GM15510 (cell line): Measurements from ENCODE around the gene FER.

Source experiments
- POLR2A ChIP-seq: IDR thresholded peaks from 3 replicates; pipeline ENCODE4 v1.6.1; 2011; ENCODE audit warnings: borderline replicate concordance; ENCODE audit not compliant: insufficient read length; ENCODE audit errors: extremely low read depth

The FER gene

DNA sequence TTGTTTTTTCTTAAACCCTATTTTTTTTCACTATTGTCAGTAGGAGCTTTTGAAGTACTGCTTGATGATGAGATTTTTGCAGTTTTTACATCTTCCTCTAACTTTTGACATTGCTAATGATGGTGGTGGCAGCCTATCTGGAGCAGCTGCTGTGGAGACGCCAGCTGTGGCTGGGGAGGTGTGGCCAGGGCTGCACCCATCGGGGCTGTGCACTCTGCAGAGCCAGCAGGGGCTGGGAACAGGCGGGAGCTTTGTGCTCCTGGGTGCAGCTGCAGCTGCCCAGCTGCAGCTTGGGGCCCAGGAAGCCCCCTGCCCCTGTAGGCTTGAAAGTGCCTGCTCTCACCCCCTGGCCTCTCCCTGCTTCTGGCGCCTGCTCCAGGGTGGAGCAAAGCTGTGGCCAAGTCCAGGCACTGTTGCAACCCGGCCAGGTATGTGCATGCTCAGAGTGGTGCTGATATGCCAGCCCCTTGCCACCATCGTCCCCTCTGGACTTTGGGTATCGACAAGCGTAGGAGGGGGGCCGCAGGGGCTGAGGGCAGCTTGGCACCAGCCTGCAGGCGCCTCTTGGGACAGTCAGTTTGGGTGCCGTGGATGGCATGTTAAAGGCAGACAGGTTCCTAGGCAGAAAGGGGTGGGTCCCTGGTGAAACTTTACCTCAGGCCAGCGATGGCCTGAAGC lies 39.2 kb downstream of the FER start:
- TF ChIP-seq POLR2A: no peak

DNA sequence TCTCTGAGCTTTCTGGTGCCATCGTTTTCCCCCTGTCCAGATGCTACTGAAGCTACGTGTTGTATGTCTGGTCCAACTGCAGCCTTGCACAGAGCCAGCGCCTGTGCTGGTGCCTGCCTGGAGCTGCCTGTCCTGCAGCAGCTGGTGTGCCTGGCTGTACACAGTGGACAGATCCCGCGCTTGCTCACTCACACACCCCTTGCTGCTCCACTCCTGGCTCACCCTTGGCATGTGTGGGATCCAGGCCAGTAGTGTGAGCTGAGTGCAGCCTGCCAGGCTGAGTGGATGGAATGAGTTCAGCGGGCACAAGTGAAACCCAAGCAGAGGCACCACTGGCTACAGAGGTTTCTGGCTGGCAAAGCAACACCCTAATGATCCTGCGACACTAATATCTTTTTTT lies 40.4 kb downstream of the FER start:
- no peak for TF ChIP-seq POLR2A

DNA sequence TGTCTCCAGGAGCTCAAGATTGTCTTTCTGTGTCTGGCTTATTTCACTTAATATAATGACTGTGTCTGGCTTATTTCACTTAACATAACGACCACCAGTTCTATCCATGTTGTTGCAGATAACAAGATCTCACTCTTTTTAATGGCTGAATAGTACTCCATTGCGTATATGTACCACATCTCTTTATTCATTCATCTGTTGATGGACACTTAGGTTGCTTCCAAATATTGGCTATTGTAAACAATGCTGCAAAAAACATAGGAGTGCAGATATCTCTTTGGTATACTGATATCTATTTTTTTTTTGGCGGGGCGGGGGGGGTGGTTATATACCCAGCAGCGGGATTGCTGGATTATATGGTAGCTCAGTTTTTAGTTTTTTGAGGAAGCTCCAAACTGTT lies 45.5 kb downstream of the FER start:
- TF ChIP-seq POLR2A: no peak

DNA sequence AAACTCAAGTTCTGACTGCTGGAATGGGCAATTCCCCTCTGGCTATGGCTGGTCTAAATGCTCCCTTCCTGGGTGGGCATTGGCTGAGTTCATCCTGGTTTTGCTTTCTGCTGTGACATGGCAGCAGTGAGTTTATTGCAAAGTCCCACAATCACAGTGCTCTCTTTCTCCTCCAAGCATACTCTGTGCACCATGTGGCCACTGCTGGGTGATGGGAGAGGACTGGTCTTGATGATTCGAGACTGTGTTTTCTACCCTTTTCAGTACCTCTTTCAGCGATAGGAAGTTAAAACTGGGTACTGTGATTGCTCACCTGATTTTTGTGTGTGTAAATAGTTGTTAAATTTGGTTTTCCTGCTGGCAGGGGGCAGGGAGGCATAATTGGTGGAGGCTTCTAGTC lies 49.7 kb downstream of the FER start:
- no peak for TF ChIP-seq POLR2A

DNA sequence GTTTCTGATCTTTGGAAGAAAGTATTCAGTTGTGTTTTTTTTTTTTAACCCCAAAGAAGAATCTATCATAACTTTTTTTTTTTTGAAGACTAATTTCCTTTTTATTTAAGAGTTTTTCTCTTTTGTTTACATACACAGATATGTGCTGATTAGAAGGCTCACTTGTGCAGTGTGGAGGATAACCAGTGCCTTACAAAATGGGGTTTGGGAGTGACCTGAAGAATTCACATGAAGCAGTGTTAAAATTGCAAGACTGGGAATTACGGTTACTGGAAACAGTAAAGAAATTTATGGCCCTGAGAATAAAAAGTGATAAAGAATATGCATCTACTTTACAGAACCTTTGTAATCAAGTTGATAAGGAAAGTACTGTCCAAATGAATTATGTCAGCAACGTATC lies 50.3 kb downstream of the FER start:
- TF ChIP-seq POLR2A: no peak

DNA sequence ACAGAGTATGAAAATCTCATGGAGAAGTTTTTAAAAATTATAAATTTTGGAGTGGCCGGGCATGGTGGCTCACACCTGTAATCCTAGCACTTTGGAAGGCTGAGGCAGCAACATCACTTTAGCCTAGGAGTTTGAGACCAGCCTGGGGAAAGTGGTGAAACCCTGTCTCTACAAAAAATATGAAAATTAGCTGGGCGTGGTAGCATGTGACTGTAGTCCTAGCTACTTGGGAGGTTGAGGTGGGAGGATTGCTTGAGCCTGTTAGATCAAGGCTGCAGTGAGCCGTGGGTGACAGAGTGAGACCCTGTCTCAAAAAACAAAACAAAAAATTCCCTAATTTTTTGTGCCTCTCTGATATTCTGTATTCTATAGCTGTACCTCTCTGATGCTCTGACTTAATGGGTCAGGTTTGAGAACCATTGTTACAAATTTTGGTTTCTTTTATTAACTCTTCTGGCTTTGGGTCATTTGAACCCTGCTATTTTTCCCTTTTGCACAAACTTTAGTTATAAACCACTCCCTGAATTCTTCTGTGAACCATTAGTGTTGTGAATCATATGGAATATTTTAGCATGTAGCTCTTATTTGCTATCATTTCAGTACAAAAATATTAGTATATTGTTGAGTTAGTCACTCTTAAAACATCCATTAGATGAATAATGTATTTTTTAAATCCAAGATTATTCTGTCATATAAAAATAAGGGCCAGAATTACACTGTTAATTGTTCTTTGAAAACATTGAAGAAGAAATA lies 51.0 kb downstream of the FER start:
- TF ChIP-seq POLR2A: no peak

DNA sequence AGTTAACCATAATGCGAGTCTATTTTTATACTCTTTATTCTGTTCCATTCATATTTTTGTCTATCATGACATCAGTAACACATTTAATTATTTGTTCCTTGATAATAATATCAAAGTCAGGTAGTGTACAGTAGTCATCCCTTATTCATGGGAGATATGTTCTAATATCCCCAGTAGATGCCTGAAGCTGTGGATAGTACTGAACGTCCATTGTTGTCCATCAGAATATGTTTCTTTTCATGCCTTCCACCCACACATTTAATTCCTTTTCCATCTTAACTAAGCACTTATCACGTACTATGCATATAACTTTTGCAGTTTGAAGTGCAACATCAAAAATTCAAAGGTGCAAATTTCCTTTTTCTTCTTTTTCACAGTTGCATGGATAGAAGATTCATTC lies 53.6 kb downstream of the FER start:
- no peak for TF ChIP-seq POLR2A

DNA sequence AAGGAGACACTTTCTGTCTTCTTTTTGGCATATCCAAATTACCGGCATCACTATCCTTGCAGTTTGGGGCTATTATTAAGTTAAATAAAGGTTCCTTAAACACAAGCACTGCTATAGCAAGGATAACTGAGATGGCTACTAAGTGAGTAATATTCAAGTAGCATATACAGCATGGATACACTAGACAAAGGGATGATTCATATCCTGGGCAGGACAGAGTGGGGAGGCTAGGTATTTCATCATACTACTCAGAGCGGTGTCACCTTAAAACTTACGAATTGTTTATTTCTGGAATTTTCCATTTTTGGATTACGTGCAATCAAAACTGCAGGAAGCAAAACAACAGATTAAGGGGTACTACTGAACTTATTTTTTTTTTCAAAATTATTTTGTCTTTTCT lies 54.1 kb downstream of the FER start:
- TF ChIP-seq POLR2A: no peak

DNA sequence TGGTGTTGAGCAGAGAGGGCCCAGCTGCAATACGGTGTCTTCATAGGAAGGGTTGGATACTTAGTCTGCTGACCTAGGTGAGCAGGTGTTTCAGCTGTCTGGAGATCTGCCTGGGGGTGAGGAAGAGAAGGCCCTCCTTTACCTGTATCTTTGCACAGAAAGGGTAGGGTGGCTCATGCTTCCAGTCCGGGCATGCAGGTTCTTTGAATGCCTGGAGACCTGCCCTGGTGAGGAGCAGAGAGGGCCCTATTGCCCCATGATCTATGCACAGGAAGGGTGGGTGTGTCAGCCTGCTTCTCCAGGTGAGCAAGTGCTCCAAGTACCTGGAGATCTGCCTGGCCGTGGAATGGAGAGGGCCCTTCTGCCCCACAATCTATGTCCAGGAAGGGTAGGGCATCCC lies 63.0 kb downstream of the FER start:
- TF ChIP-seq POLR2A: no peak

DNA sequence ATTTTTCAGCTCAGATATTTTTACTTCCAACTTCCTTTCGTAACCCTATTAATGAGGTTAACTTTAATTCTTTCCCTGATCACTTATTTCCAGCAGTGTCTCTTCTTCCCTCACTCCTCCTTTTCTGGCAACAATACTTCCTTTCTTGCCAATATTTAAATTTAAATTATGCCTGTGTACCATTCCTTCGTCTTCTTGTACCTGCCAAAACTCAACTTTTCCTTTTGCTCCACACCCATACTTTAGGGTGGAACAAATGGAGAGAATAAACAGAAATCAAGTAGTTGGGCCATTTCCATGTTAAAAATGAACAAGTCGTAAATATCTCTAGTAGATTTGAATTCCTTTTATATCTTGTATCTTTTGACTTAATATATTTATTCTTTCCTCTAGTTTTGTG lies 66.0 kb downstream of the FER start:
- no peak for TF ChIP-seq POLR2A

DNA sequence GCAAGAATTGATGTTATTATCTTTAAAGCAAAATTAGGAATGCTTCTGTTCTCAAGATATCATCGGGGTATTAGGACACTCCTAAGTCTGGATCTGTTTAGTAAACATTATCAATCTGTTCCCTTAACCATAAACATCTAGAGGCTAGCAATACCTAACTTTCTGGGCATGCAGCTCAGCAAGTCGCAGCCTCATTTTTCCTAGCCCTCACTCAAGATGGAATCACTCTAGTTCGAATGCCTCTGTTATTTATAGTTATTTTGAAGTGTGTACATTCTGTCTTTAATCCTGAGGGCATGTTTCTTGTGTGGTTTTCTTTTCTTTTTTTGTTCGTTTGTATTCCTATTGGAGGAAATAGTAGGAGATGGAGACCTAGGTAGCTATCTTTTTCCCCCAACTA lies 66.9 kb downstream of the FER start:
- TF ChIP-seq POLR2A: no peak

DNA sequence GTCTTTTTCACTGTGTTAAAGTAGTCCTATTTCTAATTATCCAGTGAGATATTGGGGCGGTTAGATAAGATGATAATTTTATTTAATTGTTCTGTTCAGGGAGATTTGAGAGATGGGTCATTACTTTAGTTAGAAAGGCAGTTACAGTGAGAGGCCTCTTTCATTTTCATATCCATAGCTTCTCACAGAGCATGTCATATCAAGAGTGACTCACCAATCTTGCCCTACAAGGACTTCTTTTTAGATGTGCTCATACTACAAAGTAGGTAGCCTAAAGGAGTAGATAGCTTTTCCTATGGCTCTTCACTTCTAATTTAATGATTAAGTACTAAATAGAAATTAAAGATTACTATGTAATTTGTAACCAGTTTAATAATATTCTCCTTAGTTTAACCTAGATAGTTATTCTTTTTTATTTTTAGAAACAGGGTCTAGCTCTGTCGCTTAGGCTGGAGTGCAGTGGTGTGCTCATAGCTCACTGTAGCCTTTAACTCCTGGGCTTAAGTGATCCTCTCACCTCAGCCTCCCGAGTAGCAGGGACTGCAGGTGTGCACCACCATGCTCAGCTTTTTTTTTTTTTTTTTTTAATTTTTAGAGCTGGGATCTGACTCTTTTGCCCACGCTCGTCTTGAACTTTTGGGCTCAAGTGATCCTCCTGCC lies 71.0 kb downstream of the FER start:
- TF ChIP-seq POLR2A: no peak

DNA sequence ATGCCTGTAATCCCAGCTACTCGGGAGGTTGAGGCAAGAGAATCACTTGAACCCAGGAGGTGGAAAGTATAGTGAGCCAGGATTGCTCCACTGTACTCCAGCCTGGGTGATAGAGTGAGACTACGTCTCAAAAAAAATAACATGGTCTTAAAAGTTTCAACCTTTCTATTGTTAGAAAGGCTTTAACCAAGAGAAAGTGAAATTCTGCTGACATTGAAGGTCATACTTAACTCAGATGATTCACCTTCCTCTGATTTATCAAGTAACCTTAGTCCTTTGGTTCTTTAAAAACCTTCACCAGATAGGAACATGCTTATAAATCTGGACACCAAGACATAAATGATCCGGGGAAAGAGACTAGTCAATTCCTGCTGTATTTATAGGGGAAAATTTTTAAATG lies 73.3 kb downstream of the FER start:
- TF ChIP-seq POLR2A: no peak

DNA sequence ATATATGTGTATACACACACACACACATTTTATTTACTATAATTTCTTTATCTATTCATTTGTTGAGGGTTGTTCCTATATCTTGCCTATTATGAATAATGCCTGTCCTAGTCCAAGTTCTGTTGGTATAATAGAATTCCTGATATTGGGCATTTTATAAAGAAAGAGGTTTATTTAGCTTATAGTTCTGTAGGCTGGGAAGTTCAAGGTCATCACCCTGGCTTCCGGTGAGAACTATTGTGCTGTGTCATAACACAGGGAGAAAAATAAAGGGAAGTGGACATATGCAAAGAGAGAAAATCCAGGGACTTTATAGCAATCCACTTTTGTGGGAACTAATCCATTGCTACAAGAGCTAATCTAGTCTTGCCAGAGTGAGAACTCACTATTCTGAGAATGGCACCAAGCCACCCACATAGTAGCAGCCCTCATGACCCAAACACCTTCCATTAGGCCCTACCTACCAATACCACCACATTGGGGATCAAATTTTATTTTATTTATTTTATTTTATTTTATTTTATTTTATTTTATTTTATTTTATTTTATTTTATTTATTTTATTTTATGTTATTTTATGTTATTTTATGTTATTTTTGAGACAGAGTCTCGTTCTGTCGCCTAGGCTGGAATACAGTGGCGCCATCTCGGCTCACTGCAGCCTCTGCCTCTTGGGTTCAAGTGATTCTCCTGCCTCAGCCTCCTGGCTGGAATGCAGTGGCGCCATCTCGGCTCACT lies 74.7 kb downstream of the FER start:
- TF ChIP-seq POLR2A: no peak

DNA sequence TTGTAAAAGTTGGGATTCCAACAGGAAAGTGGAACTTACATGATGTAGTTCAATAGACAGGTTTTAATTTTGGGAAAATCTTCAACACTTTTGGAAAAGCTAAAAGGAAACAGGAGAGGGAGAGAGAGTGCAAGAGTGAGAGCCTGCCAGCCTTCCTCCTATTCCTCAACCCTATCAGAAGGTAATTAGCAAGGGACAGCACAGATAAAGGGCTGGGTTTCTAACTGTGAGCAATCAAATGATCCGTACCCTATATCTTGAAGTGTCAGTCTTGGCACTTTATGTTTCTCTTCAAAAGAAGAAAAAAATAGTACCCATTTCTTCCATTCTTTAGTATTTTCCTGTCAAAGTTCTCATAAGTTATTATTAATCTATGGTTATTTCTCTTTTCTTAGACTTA lies 79.4 kb downstream of the FER start:
- no peak for TF ChIP-seq POLR2A

DNA sequence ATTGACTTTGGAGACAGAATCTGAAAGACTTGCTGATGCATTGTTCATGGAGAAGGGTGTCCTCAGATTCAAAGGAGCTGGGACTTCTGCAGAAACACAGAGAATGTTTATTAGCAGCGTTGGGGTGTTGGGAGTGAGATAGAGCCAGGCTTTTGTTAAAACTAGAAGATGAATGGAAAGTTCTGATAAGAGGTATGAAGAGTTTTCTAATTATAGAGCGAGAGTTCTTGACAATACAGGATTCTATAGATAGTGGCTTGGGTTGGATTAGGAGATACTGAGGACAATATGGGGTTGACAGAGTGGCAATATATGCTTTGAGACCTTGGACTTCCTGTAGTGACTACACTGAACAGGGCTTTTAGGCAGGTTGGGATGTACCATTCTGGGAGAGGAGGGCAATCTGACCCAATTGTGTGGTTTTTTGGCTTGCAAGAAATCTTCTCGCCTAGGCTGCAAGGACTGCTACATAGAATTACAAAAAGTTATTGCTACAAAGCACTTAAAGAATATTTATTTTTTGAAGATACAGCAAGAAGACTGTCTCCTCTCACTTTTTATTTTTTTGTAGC lies 83.1 kb downstream of the FER start:
- TF ChIP-seq POLR2A: no peak

DNA sequence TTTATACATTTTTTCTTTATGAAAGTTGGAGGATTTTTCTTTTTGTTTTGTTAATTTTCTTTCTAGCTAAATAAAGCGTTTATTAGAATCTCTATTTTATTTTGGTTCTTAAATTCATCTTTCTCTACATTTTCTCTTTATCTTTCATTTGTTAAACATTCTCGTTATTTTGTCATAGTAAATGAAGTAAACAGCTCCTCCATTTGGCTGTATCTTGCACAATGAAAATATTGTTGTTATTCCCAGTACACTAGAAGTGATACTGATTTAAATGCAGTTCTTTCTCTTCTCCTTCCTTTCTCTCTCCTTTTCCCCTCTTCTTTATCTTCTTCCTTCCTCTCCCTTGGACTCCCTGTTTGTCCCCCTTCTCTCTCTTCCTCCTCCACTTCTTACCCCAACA lies 88.8 kb downstream of the FER start:
- no peak for TF ChIP-seq POLR2A
